T-cell (primary cell): Measurements from ENCODE around the gene STARD3. TPM values are rescaled to one million over a fixed set of nuclear protein-coding genes. Genes with fewer than 3 reads are reported as not detected.

Experiments
- ATAC-seq, 4 experiments: fragments of 200-7000 bp in 3 of 4; fragments of 150-1000 bp in 1 of 4; cut with Tn5 transposase; replicated peaks in 1 of 4; 1 replicate in 3 of 4; 2 replicates in 1 of 4; pipeline ENCODE4 v1.10.0; 2021; ENCODE audit warnings: moderate library complexity in 3 of 4, mild to moderate bottlenecking in 2 of 4, moderate number of reproducible peaks in 1 of 4
- CTCF ChIA-PET, 2 donors: fragments of 300-600 bp; sonication (Branson Sonifier 250); formaldehyde crosslinking; loops; one replicate each; lab custom pipeline; 2022; ENCODE audit warnings: antibody characterized with exemption in 2 of 2; lab: Charles Lee
- POLR2A ChIA-PET, 2 donors: fragments of 300-600 bp; sonication (Branson Sonifier 250); formaldehyde crosslinking; loops; one replicate each; lab custom pipeline; 2022; ENCODE audit warnings: antibody characterized with exemption in 2 of 2; lab: Charles Lee
- DNase-seq, 35 experiments: peaks; one replicate each; pipeline versions ENCODE4 v3.0.0 to v3.0.0-alpha.2; 2013 to 2023
- H3K27ac ChIP-seq: one replicate; pipeline ENCODE4 v1.5.1; 2013; ENCODE audit warnings: low read length
- H3K27me3 ChIP-seq, 2 experiments: replicated peaks in 1 of 2; 1 replicate in 1 of 2; 2 replicates in 1 of 2; pipeline versions ENCODE4 v1.6.1 to v1.7.0; 2013; ENCODE audit warnings: low read length in 1 of 2, mixed read lengths in 1 of 2; ENCODE audit not compliant: control insufficient read depth in 2 of 2, insufficient read depth in 2 of 2; ENCODE audit errors: extremely low read depth in 1 of 2
- H3K36me3 ChIP-seq, 2 donors: 1 replicate in 1 of 2; 2 replicates in 1 of 2; pipeline versions ENCODE4 v1.6.1 to v1.7.0; 2013; ENCODE audit warnings: low read length in 1 of 2; ENCODE audit not compliant: control insufficient read depth in 2 of 2, insufficient read depth in 1 of 2; ENCODE audit errors: extremely low read depth in 1 of 2
- H3K4me1 ChIP-seq, 2 experiments: 1 replicate in 1 of 2; 2 replicates in 1 of 2; pipeline versions ENCODE4 v1.6.1 to v1.7.0; 2013; ENCODE audit warnings: low read length in 2 of 2, mixed read lengths in 1 of 2; ENCODE audit not compliant: insufficient read depth in 2 of 2, control insufficient read depth in 1 of 2; ENCODE audit errors: extremely low read depth in 1 of 2
- H3K4me3 ChIP-seq, 2 donors: 1 replicate in 1 of 2; 2 replicates in 1 of 2; pipeline versions ENCODE4 v1.5.1 to v1.7.0; 2013; ENCODE audit warnings: mild to moderate bottlenecking in 2 of 2, low read length in 1 of 2, moderate library complexity in 1 of 2; ENCODE audit not compliant: control insufficient read depth in 1 of 2; ENCODE audit errors: extremely low read depth in 1 of 2
- H3K9me3 ChIP-seq: 2 replicates; pipeline ENCODE4 v1.7.0; 2013
- H3K27ac Mint-ChIP-seq, 2 donors: one replicate each; pipeline ENCODE4 v1.8.0; 2020 to 2021; ENCODE audit warnings: mild to moderate bottlenecking in 2 of 2, mixed read lengths in 2 of 2
- H3K27me3 Mint-ChIP-seq, 2 donors: one replicate each; pipeline ENCODE4 v1.8.0; 2021 to 2022; ENCODE audit warnings: mixed read lengths in 2 of 2
- H3K36me3 Mint-ChIP-seq: one replicate; pipeline ENCODE4 v1.8.0; 2021; ENCODE audit warnings: mixed read lengths
- H3K4me1 Mint-ChIP-seq, 3 donors: one replicate each; pipeline ENCODE4 v1.8.0; 2020 to 2022; ENCODE audit warnings: mixed read lengths in 3 of 3, mild to moderate bottlenecking in 1 of 3
- H3K4me3 Mint-ChIP-seq, 3 donors: one replicate each; pipeline ENCODE4 v1.8.0; 2020 to 2022; ENCODE audit warnings: mild to moderate bottlenecking in 3 of 3, mixed read lengths in 3 of 3, moderate library complexity in 3 of 3
- H3K9me3 Mint-ChIP-seq, 3 donors: one replicate each; pipeline ENCODE4 v1.8.0; 2020 to 2022; ENCODE audit warnings: mixed read lengths in 3 of 3
- WGBS: methylation state at CpG from one replicate; pipeline ENCODE4 v1.1.5; 2013; ENCODE audit warnings: missing lambda C conversion rate; ENCODE audit not compliant: insufficient coverage; 5-methylcytosine and 5-hydroxymethylcytosine counted together
- total RNA-seq, 35 experiments: library from RNA in 6 of 35; stranded (reverse) in 6 of 35; fragments of 120-200 nt in 1 of 35; gene quantifications; one replicate each; pipeline versions ENCODE4 v1.2.1 to v1.2.4 and lab custom pipeline; 2013 to 2026

The STARD3 gene
- total RNA-seq, 5 donors from 2014 or later (not counting 1 experiment from before 2014, with no cell fraction given): 81.3 to 146 (median 99.7) TPM

GRCh38 chr17:39687101-39687545, 50.2 kb downstream of the STARD3 start:
- ChIA-PET CTCF (interaction anchor here in 1 of 2 donors (1.8 kb wide), 1 partner anchor 65 kb away, joined by 5 read pairs; no protein-coding TSS in a partner anchor), POLR2A (interaction anchor here in 1 of 2 donors (0.6 kb wide), 1 partner anchor 833 kb away, joined by 3 read pairs; no protein-coding TSS in a partner anchor)
- Histone ChIP-seq H3K27ac (peak overlapping the region; percentile 89), H3K4me3 (peak overlapping the region; percentile 84 to 94), H3K36me3 (peaks cover 11 to 21% of the 10 kb centered on the region in 2 donors), H3K27me3 (no peaks in the 10 kb centered on the region), H3K9me3 (no peaks in the 10 kb centered on the region), H3K4me1 (peaks cover 15 to 16% of the 10 kb centered on the region in 2 experiments)
- Mint-ChIP-seq H3K27ac (peak overlapping the region; percentile 99), H3K27me3 (no peaks in the 10 kb centered on the region), H3K36me3 (peaks cover 28% of the 10 kb centered on the region), H3K4me3 (peak overlapping the region; percentile 97 to 98 (median 97)), H3K4me1 (peaks cover 25 to 32% (median 30%) of the 10 kb centered on the region in 3 donors), H3K9me3 (no peaks in the 10 kb centered on the region)
- ATAC-seq (no peak), DNase-seq (no peak)
- WGBS: 66% methylated on average over 6 of the region's 6 CpGs

GRCh38 chr17:39687546-39688474, 50.9 kb downstream of the STARD3 start, which contains the start of gene PGAP3:
TSS of gene PGAP3 (minus strand) at chr17:39688057. CDS start at chr17:39688014, 43 bp downstream.
- Mint-ChIP-seq H3K27ac (peak within 1 kb of the TSS; percentile 99), H3K4me1 (peaks cover 25 to 32% (median 30%) of the 10 kb centered on the region in 3 donors), H3K36me3 (peaks cover 25% of the 10 kb centered on the region), H3K27me3 (no peaks in the 10 kb centered on the region), H3K9me3 (no peaks in the 10 kb centered on the region), H3K4me3 (peak within 1 kb of the TSS; percentile 97 to 98 (median 97))
- peak within 1 kb of the TSS; percentile 84 to 94 for H3K4me3 ChIP-seq
- DNase-seq (peak; percentile 59 to 88 (median 77)), ATAC-seq (peak; percentile 92)
- H3K9me3 ChIP-seq: no peaks in the 10 kb centered on the region
- H3K36me3 ChIP-seq: peaks cover 8 to 21% of the 10 kb centered on the region in 2 donors
- ChIA-PET CTCF (interaction anchor here in 1 of 2 donors (0.6 to 1.8 kb wide), 7 partner anchors 9 to 66 kb away, joined by 3 to 7 read pairs (median 3); partner anchors contain the start of gene MIEN1), POLR2A (interaction anchor here (0.6 to 1.3 kb wide), 3 partner anchors 12 to 832 kb away, joined by 3 to 4 read pairs (median 3); no protein-coding TSS in a partner anchor)
- 1% methylated on average over 23 of the region's 45 CpGs for WGBS
- H3K4me1 ChIP-seq: peaks cover 15 to 16% of the 10 kb centered on the region in 2 experiments
- peak within 1 kb of the TSS; percentile 89 for H3K27ac ChIP-seq
- no peaks in the 10 kb centered on the region for H3K27me3 ChIP-seq

- Histone ChIP-seq H3K4me1 (peaks cover 15 to 16% of the 10 kb centered on the region in 2 experiments), H3K36me3 (peaks cover 6 to 17% of the 10 kb centered on the region in 2 donors), H3K4me3 (peak overlapping the region; percentile 84 to 94), H3K9me3 (no peaks in the 10 kb centered on the region), H3K27ac (peak overlapping the region; percentile 89), H3K27me3 (no peaks in the 10 kb centered on the region)
- ChIA-PET POLR2A (interaction anchor here in 1 of 2 donors (1.2 to 1.3 kb wide), 2 partner anchors 12 to 41 kb away, joined by 3 to 4 read pairs; no protein-coding TSS in a partner anchor), CTCF (interaction anchor here in 1 of 2 donors (0.6 to 1.3 kb wide), 6 partner anchors 9 to 51 kb away, joined by 3 to 7 read pairs (median 3); partner anchors contain the start of gene MIEN1)
- no peaks in the 10 kb centered on the region for H3K9me3 Mint-ChIP-seq
- H3K4me3 Mint-ChIP-seq: peak overlapping the region; percentile 97 to 98 (median 97)
- ATAC-seq (no peak), DNase-seq (no peak)
- 73% methylated on average over 1 of the region's 6 CpGs for WGBS
- H3K27ac Mint-ChIP-seq: peak overlapping the region; percentile 99
- H3K36me3 Mint-ChIP-seq: peaks cover 22% of the 10 kb centered on the region
- H3K4me1 Mint-ChIP-seq: peaks cover 25 to 30% (median 27%) of the 10 kb centered on the region in 3 donors
- no peaks in the 10 kb centered on the region for H3K27me3 Mint-ChIP-seq
Measured at GRCh38 chr17:39688475-39688835, 51.5 kb downstream of the STARD3 start.

- ChIA-PET POLR2A (no interaction called here), CTCF (interaction anchor here in 1 of 2 donors (0.5 to 0.6 kb wide), 2 partner anchors 55 to 269 kb away, joined by 3 to 7 read pairs; no protein-coding TSS in a partner anchor)
- Mint-ChIP-seq H3K27ac (peak overlapping the region; percentile 99), H3K4me3 (peak overlapping the region; percentile 97 to 98 (median 97)), H3K4me1 (peaks cover 25 to 30% (median 27%) of the 10 kb centered on the region in 3 donors), H3K36me3 (peaks cover 20% of the 10 kb centered on the region), H3K9me3 (no peaks in the 10 kb centered on the region), H3K27me3 (no peaks in the 10 kb centered on the region)
- ATAC-seq (no peak), DNase-seq (no peak)
- Histone ChIP-seq H3K27ac (no peak overlapping the region), H3K36me3 (peaks cover 2 to 15% of the 10 kb centered on the region in 2 donors), H3K27me3 (no peaks in the 10 kb centered on the region), H3K4me3 (peak overlapping the region in 1 of 2 donors; percentile 84), H3K9me3 (no peaks in the 10 kb centered on the region), H3K4me1 (peaks cover 15 to 16% of the 10 kb centered on the region in 2 experiments)
- WGBS: no CpG with 5 or more reads among the region's 3 CpGs
Measured at GRCh38 chr17:39688945-39689344, 52.0 kb downstream of the STARD3 start.

GRCh38 chr17:39694593-39694992, 57.6 kb downstream of the STARD3 start:
- whole genome bisulfite sequencing: 71% methylated on average over 1 of the region's 5 CpGs
- Mint-ChIP-seq H3K4me3 (no peak overlapping the region), H3K27me3 (peaks cover 12 to 14% of the 10 kb centered on the region in 2 donors), H3K27ac (no peak overlapping the region), H3K4me1 (peaks cover 1 to 6% (median 3%) of the 10 kb centered on the region in 3 donors), H3K36me3 (peaks cover 15% of the 10 kb centered on the region), H3K9me3 (no peaks in the 10 kb centered on the region)
- Histone ChIP-seq H3K27me3 (peaks cover 0 to 14% of the 10 kb centered on the region in 2 experiments), H3K9me3 (no peaks in the 10 kb centered on the region), H3K27ac (no peak overlapping the region), H3K36me3 (no peaks in the 10 kb centered on the region), H3K4me1 (no peaks in the 10 kb centered on the region), H3K4me3 (no peak overlapping the region)
- DNase-seq (no peak), ATAC-seq (no peak)
- CTCF ChIA-PET: no interaction called here
- POLR2A ChIA-PET: no interaction called here

GRCh38 chr17:39695089-39695474, 58.1 kb downstream of the STARD3 start:
- H3K27ac Mint-ChIP-seq: no peak overlapping the region
- CTCF ChIA-PET: interaction anchor here in 1 of 2 donors (0.6 kb wide), 1 partner anchor 41 kb away, joined by 3 read pairs; no protein-coding TSS in a partner anchor
- peaks cover 4 to 8% (median 6%) of the 10 kb centered on the region in 3 donors for H3K4me1 Mint-ChIP-seq

More at GRCh38 chr17:39695089-39695474, 58.1 kb downstream of the STARD3 start:
- peaks cover 15% of the 10 kb centered on the region for H3K36me3 Mint-ChIP-seq
- H3K4me1 ChIP-seq: peaks cover 0 to 1% of the 10 kb centered on the region in 2 experiments
- 100% methylated on average over 1 of the region's 2 CpGs for WGBS
- no peak overlapping the region for H3K4me3 ChIP-seq
- no peaks in the 10 kb centered on the region for H3K9me3 Mint-ChIP-seq
- ATAC-seq: no peak
- H3K27me3 Mint-ChIP-seq: peaks cover 16 to 18% of the 10 kb centered on the region in 2 donors
- DNase-seq: no peak
- H3K4me3 Mint-ChIP-seq: no peak overlapping the region
- POLR2A ChIA-PET: no interaction called here
- no peak overlapping the region for H3K27ac ChIP-seq
- H3K27me3 ChIP-seq: peaks cover 0 to 19% of the 10 kb centered on the region in 2 experiments
- no peaks in the 10 kb centered on the region for H3K9me3 ChIP-seq
- H3K36me3 ChIP-seq: no peaks in the 10 kb centered on the region
